ENCODE measurements around the gene GP5. TPM values are rescaled to one million over a fixed set of nuclear protein-coding genes. Genes with fewer than 3 reads are reported as not detected.

The GP5 gene
- total RNA-seq, 1 donor from 2014 or later, result 0.39 TPM

DNA sequence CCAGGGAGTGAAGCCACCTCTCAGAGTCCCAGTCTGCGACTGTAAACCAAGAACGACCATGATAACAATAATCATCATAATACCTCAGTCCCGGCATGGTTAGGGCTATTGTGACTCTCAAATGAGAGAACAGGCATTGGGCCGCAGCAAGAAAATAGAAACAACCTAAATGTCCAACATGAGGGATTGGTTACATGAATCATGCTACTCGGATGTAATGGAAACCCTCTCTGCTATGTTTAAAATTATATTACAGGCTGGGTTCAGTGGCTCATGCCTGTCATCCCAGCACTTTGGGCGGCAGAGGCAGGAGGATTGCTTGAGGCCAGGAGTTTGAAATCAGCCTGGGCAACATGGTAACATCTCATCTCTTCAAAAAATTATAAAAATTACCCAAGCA, 50.7 kb downstream of the GP5 start:
- peak; percentile 22 for DNase-seq

DNA sequence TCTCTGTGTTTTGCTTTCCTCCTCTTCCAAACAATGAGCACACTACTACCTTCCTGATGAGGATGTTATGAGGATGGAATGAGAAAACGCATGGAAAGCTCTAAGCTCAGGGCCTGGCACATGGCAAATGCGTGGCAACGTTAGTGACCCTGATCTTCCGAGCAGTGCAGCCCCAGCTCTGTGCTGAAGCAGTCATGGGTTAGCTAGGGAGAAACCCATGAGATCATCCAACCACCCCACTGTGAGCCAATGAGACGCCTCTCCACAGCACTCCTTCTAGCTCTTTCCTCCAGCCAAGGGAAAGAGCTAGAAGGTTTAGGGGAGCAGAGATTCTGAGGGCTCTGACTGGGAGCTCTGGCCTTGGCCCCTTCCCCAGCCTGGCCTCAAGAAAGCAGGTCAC, 52.4 kb downstream of the GP5 start:
- DNase-seq, result no peak

DNA sequence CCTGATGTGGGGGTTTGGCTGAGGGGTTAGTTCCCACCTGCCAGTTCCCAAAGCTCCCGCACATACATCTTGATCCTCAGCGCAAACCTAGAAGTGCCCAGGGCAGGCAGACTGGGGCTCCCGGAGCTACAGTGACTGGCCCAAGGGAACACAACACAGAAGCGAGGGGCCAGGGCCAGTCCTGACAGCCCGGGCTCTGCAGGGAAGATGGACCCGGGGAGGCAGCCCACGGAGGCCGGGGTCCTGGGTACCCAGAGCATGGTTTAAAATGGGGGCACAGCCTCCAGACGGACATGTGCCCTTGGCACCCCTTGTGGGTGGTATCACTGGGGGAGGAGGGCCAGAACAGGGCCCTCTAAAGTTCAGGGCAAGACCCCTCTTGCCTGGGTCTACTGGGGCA, 53.0 kb downstream of the GP5 start:
- DNase-seq, result no peak

Other genes starting within 250 kb of the GP5 start
- 0.10 TPM for gene CPN2, start 47.9 kb downstream of the GP5 start, total RNA-seq
- gene LRRC15, start 29.5 kb downstream of the GP5 start, total RNA-seq, result 23.6 TPM
- 73.5 TPM for gene ATP13A3, start 87.7 kb upstream of the GP5 start, total RNA-seq
- 9.9 TPM for gene TMEM44, start 234.2 kb upstream of the GP5 start, total RNA-seq